ENCODE measurements around the gene ERCC2.
A peak's percentile ranks its signal among the peaks of the same experiment; 100 is the strongest.

Gene ERCC2

DNA sequence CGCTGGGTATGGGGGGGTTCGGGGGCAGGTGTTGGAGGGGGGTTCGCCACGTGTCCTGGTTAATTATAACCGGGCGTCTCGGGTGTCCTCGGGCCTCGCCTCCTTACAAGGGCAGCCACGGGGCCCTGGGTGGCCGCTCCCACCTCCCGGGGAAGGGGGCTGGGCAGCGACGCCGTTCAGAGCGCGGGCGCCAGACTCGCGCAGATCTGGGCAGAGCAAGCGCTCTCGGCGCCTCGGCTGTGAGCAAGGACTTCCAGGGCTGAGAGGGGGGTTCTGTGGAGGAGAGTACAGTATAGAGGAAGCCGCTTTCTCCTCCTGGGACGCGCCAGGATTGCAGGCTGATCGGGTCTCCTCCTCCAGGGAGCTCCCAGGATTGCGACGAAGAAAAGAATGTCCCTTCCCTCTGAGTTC lies 46.7 kb downstream of the ERCC2 start:
- H3K27me3 ChIP-seq (ENCODE audit: control insufficient read depth in 1 of 2, insufficient read depth in 1 of 2, low read length in 2 of 2): peaks cover 24 to 34% of the 10 kb centered on the region in 2 experiments
- H2BK120ac ChIP-seq (ENCODE audit: low read depth, low read length): no peak overlapping the region
- H2AK5ac ChIP-seq (ENCODE audit: low read length, severe bottlenecking): no peak overlapping the region
- no peak overlapping the region for H3K23ac ChIP-seq (ENCODE audit: low read length in 2 of 2)
- H3K9me3 ChIP-seq (ENCODE audit: control insufficient read depth, low read length): no peaks in the 10 kb centered on the region
- no peak overlapping the region for H2AFZ ChIP-seq (ENCODE audit: low read depth, low read length)
- H3K14ac ChIP-seq (ENCODE audit: low read length in 2 of 2): no peak overlapping the region
- no peak overlapping the region for H2BK5ac ChIP-seq (ENCODE audit: low read depth, low read length, poor library complexity, severe bottlenecking)
- H3K4ac ChIP-seq (ENCODE audit: low read depth in 1 of 2, low read length in 2 of 2): no peak overlapping the region
- no peak overlapping the region for H3K18ac ChIP-seq (ENCODE audit: low read depth in 1 of 2, low read length in 2 of 2)
- peak overlapping the region; percentile 81 for H4K8ac ChIP-seq (ENCODE audit: low read length)
- no peaks in the 10 kb centered on the region for H3K36me3 ChIP-seq (ENCODE audit: control insufficient read depth in 1 of 2, insufficient read depth in 2 of 2, low read depth in 1 of 2, low read length in 2 of 2)
- H3K4me3 ChIP-seq (ENCODE audit: insufficient read depth in 1 of 2, low read depth in 1 of 2, low read length in 2 of 2): peak overlapping the region in 1 of 2 experiments; percentile 51
- no peak overlapping the region for H2BK15ac ChIP-seq (ENCODE audit: low read depth, poor library complexity, severe bottlenecking)
- H3K4me2 ChIP-seq (ENCODE audit: low read length, poor library complexity, severe bottlenecking): peak overlapping the region; percentile 64
- H3K79me1 ChIP-seq (replicated peaks; ENCODE audit: low read length, poor library complexity, severe bottlenecking): no peaks in the 10 kb centered on the region
- H3K4me1 ChIP-seq (ENCODE audit: control insufficient read depth, insufficient read depth, low read depth, low read length): peaks cover 14% of the 10 kb centered on the region
- no peak overlapping the region for H4K91ac ChIP-seq (ENCODE audit: low read length)
- no peak overlapping the region for H3K27ac ChIP-seq (ENCODE audit: low read length, poor library complexity, severe bottlenecking)
- peak overlapping the region; percentile 41 for H3K9ac ChIP-seq (ENCODE audit: low read length)
- no peak for DNase-seq
- WGBS: 1% methylated on average over 26 of the region's 30 CpGs
- H2BK12ac ChIP-seq (ENCODE audit: low read length in 2 of 2): no peak overlapping the region

DNA sequence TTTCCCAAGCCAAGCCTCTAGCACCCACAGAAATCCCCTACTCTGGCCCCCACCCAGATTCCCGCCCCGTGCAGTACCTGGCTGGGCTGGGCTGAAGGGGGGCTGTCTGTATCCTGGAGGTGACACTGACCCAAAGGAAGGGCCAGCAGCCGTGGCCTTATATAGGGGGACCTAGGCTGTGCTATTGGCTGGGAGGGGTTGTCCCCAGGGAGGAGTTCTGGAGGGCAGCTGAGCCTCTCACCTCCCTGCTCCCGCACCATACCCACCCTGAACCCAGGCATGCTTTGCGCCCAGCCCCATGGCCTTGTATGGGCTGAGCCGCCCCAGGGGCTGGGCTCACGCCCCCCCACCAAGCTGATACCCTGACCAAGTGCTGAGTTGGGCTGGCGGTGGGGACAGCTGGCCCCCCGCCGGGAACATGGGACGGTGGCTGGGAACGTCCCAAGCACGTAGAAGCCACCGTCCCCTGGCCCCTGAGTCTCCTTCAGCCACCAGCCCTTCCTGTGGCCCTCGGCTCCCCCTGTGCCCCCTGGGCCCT lies 47.6 kb downstream of the ERCC2 start, which contains the start of gene CKM:
Gene CKM (minus strand): TSS at position 132 of the 538 bp plus-strand sequence. CDS start 3,162 bp downstream, outside the sequence.
- no peak for DNase-seq
- peak within 1 kb of the TSS; percentile 81 for H4K8ac ChIP-seq (ENCODE audit: low read length)

DNA sequence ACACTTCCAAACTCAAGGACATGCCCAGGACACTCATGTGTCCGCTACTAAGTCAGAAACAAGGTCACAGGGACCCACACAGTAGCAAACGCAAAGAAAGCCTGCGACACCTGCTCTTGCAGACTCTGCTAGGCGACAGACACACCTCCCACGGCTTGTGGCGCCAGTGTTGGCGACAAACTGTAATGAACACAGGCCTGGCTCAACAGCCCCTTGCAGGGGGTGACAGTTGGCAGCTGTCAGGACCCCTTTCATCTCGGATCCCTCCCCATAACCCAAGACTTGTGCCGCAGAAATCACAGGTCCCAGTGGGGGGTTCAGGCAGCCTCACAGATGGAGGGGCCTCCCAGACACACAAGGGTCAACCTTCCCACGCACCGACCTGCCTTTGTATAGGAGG lies 48.1 kb downstream of the ERCC2 start:
- H3K36me3 ChIP-seq (ENCODE audit: control insufficient read depth in 1 of 2, insufficient read depth in 2 of 2, low read depth in 1 of 2, low read length in 2 of 2): no peaks in the 10 kb centered on the region

More for the DNA sequence above, 47.6 kb downstream of the ERCC2 start, which contains the start of gene CKM:
- no peak within 1 kb of the TSS for H4K91ac ChIP-seq (ENCODE audit: low read length)
- peaks cover 29 to 42% of the 10 kb centered on the region in 2 experiments for H3K27me3 ChIP-seq (ENCODE audit: control insufficient read depth in 1 of 2, insufficient read depth in 1 of 2, low read length in 2 of 2)
- H2BK12ac ChIP-seq (ENCODE audit: low read length in 2 of 2): no peak within 1 kb of the TSS
- no peak within 1 kb of the TSS for H3K4ac ChIP-seq (ENCODE audit: low read depth in 1 of 2, low read length in 2 of 2)
- no peak within 1 kb of the TSS for H3K18ac ChIP-seq (ENCODE audit: low read depth in 1 of 2, low read length in 2 of 2)
- no peak within 1 kb of the TSS for H2BK15ac ChIP-seq (ENCODE audit: low read depth, poor library complexity, severe bottlenecking)
- peak within 1 kb of the TSS; percentile 41 for H3K9ac ChIP-seq (ENCODE audit: low read length)
- H3K79me1 ChIP-seq (replicated peaks; ENCODE audit: low read length, poor library complexity, severe bottlenecking): no peaks in the 10 kb centered on the region
- no peak within 1 kb of the TSS for H2BK5ac ChIP-seq (ENCODE audit: low read depth, low read length, poor library complexity, severe bottlenecking)
- H3K36me3 ChIP-seq (ENCODE audit: control insufficient read depth in 1 of 2, insufficient read depth in 2 of 2, low read depth in 1 of 2, low read length in 2 of 2): no peaks in the 10 kb centered on the region
- H3K23ac ChIP-seq (ENCODE audit: low read length in 2 of 2): no peak within 1 kb of the TSS
- no peak within 1 kb of the TSS for H2AK5ac ChIP-seq (ENCODE audit: low read length, severe bottlenecking)
- no peak within 1 kb of the TSS for H2BK120ac ChIP-seq (ENCODE audit: low read depth, low read length)
- H3K9me3 ChIP-seq (ENCODE audit: control insufficient read depth, low read length): no peaks in the 10 kb centered on the region
- 55% methylated on average over 13 of the region's 15 CpGs for WGBS
- no peak within 1 kb of the TSS for H2AFZ ChIP-seq (ENCODE audit: low read depth, low read length)
- H3K4me2 ChIP-seq (ENCODE audit: low read length, poor library complexity, severe bottlenecking): peak within 1 kb of the TSS; percentile 64
- H3K4me1 ChIP-seq (ENCODE audit: control insufficient read depth, insufficient read depth, low read depth, low read length): peaks cover 14% of the 10 kb centered on the region
- peak within 1 kb of the TSS in 1 of 2 experiments; percentile 51 for H3K4me3 ChIP-seq (ENCODE audit: insufficient read depth in 1 of 2, low read depth in 1 of 2, low read length in 2 of 2)
- H3K27ac ChIP-seq (ENCODE audit: low read length, poor library complexity, severe bottlenecking): no peak within 1 kb of the TSS
- H3K14ac ChIP-seq (ENCODE audit: low read length in 2 of 2): no peak within 1 kb of the TSS

DNA sequence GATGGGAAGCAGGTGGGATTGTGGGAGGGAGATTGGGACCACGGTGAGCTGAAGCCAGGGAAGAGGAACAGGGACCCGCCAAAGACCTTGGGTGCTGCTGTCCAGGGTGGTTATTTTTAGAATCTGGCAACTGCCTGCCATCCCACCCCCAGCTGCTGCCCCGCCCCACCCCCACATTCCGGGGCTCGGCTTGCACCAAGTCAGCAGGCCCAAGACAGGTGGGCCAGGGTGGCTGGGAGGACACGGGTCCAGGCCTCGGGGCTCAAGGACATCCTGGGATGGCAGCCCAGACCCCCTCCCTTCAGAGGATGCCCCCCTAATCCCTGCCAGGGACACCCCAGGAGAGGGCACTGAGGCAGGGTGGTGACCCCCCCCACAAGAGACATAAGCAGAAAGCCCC lies 48.5 kb downstream of the ERCC2 start:
- Histone ChIP-seq H2BK12ac (ENCODE audit: low read length in 2 of 2) (no peak overlapping the region), H3K14ac (ENCODE audit: low read length in 2 of 2) (no peak overlapping the region), H3K36me3 (ENCODE audit: control insufficient read depth in 1 of 2, insufficient read depth in 2 of 2, low read depth in 1 of 2, low read length in 2 of 2) (no peaks in the 10 kb centered on the region), H3K23ac (ENCODE audit: low read length in 2 of 2) (no peak overlapping the region), H4K91ac (ENCODE audit: low read length) (no peak overlapping the region), H2BK120ac (ENCODE audit: low read depth, low read length) (no peak overlapping the region), H2BK15ac (ENCODE audit: low read depth, poor library complexity, severe bottlenecking) (no peak overlapping the region), H3K4me1 (ENCODE audit: control insufficient read depth, insufficient read depth, low read depth, low read length) (peaks cover 14% of the 10 kb centered on the region), H3K27me3 (ENCODE audit: control insufficient read depth in 1 of 2, insufficient read depth in 1 of 2, low read length in 2 of 2) (peaks cover 29 to 46% of the 10 kb centered on the region in 2 experiments), H3K27ac (ENCODE audit: low read length, poor library complexity, severe bottlenecking) (no peak overlapping the region), H3K4ac (ENCODE audit: low read depth in 1 of 2, low read length in 2 of 2) (no peak overlapping the region), H3K79me1 (replicated peaks; ENCODE audit: low read length, poor library complexity, severe bottlenecking) (no peaks in the 10 kb centered on the region), H3K4me3 (ENCODE audit: insufficient read depth in 1 of 2, low read depth in 1 of 2, low read length in 2 of 2) (no peak overlapping the region), H2BK5ac (ENCODE audit: low read depth, low read length, poor library complexity, severe bottlenecking) (no peak overlapping the region), H3K9ac (ENCODE audit: low read length) (no peak overlapping the region), H3K9me3 (ENCODE audit: control insufficient read depth, low read length) (no peaks in the 10 kb centered on the region), H3K18ac (ENCODE audit: low read depth in 1 of 2, low read length in 2 of 2) (no peak overlapping the region), H4K8ac (ENCODE audit: low read length) (no peak overlapping the region), H3K4me2 (ENCODE audit: low read length, poor library complexity, severe bottlenecking) (no peak overlapping the region), H2AK5ac (ENCODE audit: low read length, severe bottlenecking) (no peak overlapping the region), H2AFZ (ENCODE audit: low read depth, low read length) (no peak overlapping the region)
- no peak for DNase-seq
- 82% methylated on average over 6 of the region's 7 CpGs for WGBS

More for the DNA sequence above, 48.1 kb downstream of the ERCC2 start:
- Histone ChIP-seq H2AK5ac (ENCODE audit: low read length, severe bottlenecking) (no peak overlapping the region), H3K4ac (ENCODE audit: low read depth in 1 of 2, low read length in 2 of 2) (no peak overlapping the region), H3K9ac (ENCODE audit: low read length) (no peak overlapping the region), H3K14ac (ENCODE audit: low read length in 2 of 2) (no peak overlapping the region), H3K27ac (ENCODE audit: low read length, poor library complexity, severe bottlenecking) (no peak overlapping the region), H3K23ac (ENCODE audit: low read length in 2 of 2) (no peak overlapping the region), H3K4me1 (ENCODE audit: control insufficient read depth, insufficient read depth, low read depth, low read length) (peaks cover 14% of the 10 kb centered on the region), H3K9me3 (ENCODE audit: control insufficient read depth, low read length) (no peaks in the 10 kb centered on the region), H3K18ac (ENCODE audit: low read depth in 1 of 2, low read length in 2 of 2) (no peak overlapping the region), H3K79me1 (replicated peaks; ENCODE audit: low read length, poor library complexity, severe bottlenecking) (no peaks in the 10 kb centered on the region), H2BK15ac (ENCODE audit: low read depth, poor library complexity, severe bottlenecking) (no peak overlapping the region), H2BK5ac (ENCODE audit: low read depth, low read length, poor library complexity, severe bottlenecking) (no peak overlapping the region), H4K8ac (ENCODE audit: low read length) (no peak overlapping the region), H3K4me3 (ENCODE audit: insufficient read depth in 1 of 2, low read depth in 1 of 2, low read length in 2 of 2) (no peak overlapping the region), H2BK12ac (ENCODE audit: low read length in 2 of 2) (no peak overlapping the region), H4K91ac (ENCODE audit: low read length) (no peak overlapping the region), H2AFZ (ENCODE audit: low read depth, low read length) (no peak overlapping the region), H3K27me3 (ENCODE audit: control insufficient read depth in 1 of 2, insufficient read depth in 1 of 2, low read length in 2 of 2) (peaks cover 29 to 46% of the 10 kb centered on the region in 2 experiments), H3K4me2 (ENCODE audit: low read length, poor library complexity, severe bottlenecking) (no peak overlapping the region), H2BK120ac (ENCODE audit: low read depth, low read length) (no peak overlapping the region)
- DNase-seq: no peak
- WGBS: 40% methylated on average over 7 of the region's 11 CpGs

Data from mesenchymal stem cell (in vitro differentiated cells and primary cell).